Cardiac fibroblast (primary cell): ENCODE measurements around the gene PADI2.

Experiments
- DNase-seq, 2 donors: peaks; one replicate each; pipeline versions ENCODE4 v3.0.0 to v3.0.0-alpha.2; 2010; ENCODE audit warnings: low read depth in 2 of 2
- H3K4me3 ChIP-seq, 2 donors: replicated peaks in 1 of 2; 1 replicate in 1 of 2; 2 replicates in 1 of 2; pipeline ENCODE4 v1.5.1; 2011; ENCODE audit warnings: low read depth in 2 of 2, low read length in 2 of 2, mild to moderate bottlenecking in 2 of 2, moderate library complexity in 1 of 2
- TF ChIP-seq, protein P1 (sequence below): IDR thresholded peaks from one replicate; pipeline ENCODE4 v1.5.1; 2011; ENCODE audit warnings: low read depth, mild to moderate bottlenecking, low read length, inconsistent platforms

Gene PADI2

DNA sequence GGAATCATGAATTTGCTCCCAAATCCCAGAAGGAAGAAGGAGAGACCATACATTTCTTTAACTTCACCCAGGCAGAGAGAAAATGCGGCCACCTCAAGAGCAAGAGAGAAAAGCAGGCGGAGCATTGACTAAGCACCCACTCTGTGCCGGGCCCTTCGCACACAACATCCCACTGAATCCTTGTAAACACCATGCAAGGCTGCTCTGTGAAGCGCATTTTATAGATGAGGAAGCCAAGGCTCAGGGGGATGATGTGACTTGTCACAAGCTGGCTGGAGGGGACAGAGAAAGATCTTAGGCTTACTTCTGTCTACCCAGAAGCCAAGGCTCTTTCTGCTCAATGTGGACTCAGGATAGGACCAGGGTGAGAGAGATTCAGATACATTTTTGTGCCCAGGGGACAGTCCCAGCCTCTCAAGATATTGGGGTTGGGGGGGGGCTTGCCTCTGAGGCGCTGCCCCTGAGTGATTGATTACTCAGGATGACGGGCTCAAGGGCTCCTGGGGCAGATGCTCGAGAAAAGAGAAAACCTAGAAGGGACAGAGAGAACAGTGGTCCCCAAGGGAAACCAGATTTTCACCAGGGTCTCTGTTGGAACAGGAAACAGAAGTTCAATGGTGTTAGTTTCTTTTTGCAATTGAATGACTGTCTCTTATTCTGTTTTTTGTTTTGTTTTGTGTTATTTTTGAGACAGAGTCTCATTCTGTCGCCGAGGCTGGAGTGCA lies 19.5 kb downstream of the PADI2 start:
- no peak for DNase-seq
- H3K4me3 ChIP-seq, result no peak overlapping the region
- TF ChIP-seq, protein P1, sequence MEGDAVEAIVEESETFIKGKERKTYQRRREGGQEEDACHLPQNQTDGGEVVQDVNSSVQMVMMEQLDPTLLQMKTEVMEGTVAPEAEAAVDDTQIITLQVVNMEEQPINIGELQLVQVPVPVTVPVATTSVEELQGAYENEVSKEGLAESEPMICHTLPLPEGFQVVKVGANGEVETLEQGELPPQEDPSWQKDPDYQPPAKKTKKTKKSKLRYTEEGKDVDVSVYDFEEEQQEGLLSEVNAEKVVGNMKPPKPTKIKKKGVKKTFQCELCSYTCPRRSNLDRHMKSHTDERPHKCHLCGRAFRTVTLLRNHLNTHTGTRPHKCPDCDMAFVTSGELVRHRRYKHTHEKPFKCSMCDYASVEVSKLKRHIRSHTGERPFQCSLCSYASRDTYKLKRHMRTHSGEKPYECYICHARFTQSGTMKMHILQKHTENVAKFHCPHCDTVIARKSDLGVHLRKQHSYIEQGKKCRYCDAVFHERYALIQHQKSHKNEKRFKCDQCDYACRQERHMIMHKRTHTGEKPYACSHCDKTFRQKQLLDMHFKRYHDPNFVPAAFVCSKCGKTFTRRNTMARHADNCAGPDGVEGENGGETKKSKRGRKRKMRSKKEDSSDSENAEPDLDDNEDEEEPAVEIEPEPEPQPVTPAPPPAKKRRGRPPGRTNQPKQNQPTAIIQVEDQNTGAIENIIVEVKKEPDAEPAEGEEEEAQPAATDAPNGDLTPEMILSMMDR, result no peak

DNA sequence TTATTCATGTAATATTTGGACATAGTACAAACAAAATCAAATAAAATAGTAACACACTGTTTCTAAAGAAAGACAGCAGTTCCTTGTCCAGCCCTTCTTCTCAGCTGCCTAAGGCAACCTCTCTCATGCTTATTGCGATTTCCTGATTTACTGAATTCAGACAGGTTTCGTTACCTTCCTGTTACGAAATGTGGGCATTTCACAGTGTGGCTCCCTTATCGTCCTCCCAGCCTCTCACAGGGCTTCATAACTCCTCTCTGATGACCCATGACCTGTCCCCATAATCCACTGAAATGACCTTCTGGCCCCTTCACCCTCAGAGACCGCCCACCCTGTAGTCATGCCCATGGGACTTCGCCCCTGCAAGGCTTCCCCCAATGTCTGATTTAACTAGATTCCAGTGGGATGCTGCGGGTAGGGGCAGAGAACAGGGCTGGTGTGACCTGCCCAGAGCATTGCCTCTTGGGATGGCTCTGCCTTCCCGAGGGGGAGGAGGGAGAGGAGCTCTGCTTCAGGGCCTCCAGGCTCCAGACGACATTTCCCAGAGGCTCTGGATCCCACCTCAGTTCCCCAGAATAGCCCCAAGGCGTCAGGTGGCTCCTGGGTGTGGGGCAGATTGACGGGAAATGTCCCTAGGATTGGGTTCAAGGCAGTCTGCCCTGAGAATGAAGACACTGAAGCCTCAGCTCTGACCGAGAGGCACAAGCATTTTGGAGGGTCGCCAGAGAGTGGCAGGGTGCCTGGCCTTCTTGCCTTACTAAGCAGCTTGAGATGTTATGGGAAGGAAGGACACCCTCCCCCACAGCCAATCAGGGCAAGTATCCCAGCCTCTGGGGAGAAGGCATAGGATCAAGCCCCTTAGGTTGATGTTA lies 20.6 kb downstream of the PADI2 start:
- H3K4me3 ChIP-seq, result no peak overlapping the region
- peak; percentile 3 to 29 for DNase-seq
- TF ChIP-seq, protein P1, result no peak

DNA sequence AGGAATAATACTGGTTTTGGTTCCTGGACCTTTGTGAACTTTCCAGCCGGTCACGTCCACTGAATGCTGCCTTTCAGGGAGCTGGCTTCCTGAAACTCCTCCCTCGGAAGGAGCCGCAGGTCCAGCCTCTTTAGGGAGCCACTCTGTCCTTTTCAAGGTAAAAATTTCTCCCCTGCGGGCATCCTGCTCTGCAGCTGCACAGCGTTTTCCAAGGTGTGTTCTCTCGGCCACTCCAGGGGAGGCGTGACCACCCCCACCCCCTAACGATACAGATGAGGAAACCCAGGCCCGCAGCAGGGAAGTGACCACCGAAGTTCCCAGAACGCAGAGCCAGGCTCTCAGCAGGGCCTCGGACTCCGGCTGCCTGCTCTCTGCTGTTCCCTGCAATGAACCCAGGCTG lies 21.5 kb downstream of the PADI2 start:
- no peak overlapping the region for H3K4me3 ChIP-seq
- DNase-seq, result no peak
- TF ChIP-seq, protein P1, result no peak

DNA sequence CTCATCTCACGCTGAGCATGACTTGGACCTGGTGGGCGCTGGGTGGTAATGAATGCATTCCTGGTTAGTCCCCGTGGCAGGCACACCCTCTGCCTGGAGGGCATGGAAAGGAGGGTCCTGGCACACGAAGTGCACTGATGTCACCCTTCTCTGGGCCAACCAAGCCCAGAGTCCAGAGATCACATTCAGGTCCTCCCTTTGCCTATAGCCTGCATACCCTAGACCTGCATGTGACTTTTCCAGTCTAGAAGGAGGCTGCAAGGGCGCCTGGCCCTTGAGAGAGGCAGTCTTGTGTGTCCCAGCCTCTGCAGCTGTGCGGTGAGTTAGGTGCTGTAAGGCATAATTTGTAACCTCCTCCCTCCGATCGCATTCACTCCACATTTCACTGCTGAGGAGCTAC lies 22.1 kb downstream of the PADI2 start:
- no peak for DNase-seq
- H3K4me3 ChIP-seq, result no peak overlapping the region
- TF ChIP-seq, protein P1, result no peak

DNA sequence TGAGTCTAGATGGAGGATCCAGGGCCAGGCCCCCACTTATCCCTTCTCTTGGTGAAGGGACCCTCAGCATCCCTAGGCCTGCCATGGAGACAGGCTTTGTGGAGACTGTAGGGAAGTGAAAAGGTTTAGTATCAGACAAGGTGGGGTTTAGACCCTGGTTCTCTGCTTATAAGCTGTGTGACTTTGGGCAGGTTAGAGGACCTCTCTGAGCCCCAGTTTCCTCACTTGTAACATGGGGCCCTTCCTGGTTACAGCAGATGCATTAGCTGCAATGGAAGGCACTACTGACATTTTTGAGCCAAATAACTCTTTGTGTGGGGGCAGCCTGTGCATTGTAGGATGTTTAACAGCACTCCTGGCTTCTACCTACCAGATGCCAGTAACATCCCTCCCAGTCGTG lies 22.7 kb downstream of the PADI2 start:
- DNase-seq, result no peak
- H3K4me3 ChIP-seq, result no peak overlapping the region
- TF ChIP-seq, protein P1, result no peak

DNA sequence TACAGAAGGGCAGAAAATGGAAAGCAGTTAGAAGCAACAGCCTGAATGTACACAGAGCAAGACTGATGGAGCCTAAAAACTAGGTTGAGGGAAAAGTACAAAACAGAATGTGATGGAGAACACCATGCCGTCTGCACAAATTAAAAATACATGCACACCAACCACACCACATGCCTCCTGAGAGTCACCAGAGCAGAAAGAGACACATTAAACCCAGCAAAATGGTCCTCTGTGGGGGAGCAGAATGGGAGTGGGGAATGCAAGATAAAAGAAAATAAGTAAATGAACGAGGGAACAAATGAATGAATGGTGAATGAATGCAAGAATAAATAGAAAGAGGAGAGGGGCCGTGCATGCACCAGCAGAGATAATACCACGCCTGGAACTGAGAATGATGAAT lies 24.1 kb downstream of the PADI2 start:
- DNase-seq, result no peak
- H3K4me3 ChIP-seq, result no peak overlapping the region
- TF ChIP-seq, protein P1, result no peak
